Activated naive CD4-positive, alpha-beta T cell treated with anti-CD3 and anti-CD28 coated beads, Interleukin-2, amount 50 U/mL, for 24 hours (primary cell): ENCODE measurements around the gene CCR1.

Experiments used
- H3K27ac Mint-ChIP-seq: one replicate; pipeline ENCODE4 v1.8.0; 2021; ENCODE audit warnings: mild to moderate bottlenecking, mixed read lengths
- H3K27me3 Mint-ChIP-seq: one replicate; pipeline ENCODE4 v1.8.0; 2021; ENCODE audit warnings: mixed read lengths
- H3K36me3 Mint-ChIP-seq: one replicate; pipeline ENCODE4 v1.8.0; 2021; ENCODE audit warnings: mixed read lengths
- H3K4me1 Mint-ChIP-seq: one replicate; pipeline ENCODE4 v1.8.0; 2021; ENCODE audit warnings: mixed read lengths
- H3K4me3 Mint-ChIP-seq: one replicate; pipeline ENCODE4 v1.8.0; 2021; ENCODE audit warnings: mild to moderate bottlenecking, mixed read lengths
- H3K9me3 Mint-ChIP-seq: one replicate; pipeline ENCODE4 v1.8.0; 2021; ENCODE audit warnings: mixed read lengths

Gene CCR1

DNA sequence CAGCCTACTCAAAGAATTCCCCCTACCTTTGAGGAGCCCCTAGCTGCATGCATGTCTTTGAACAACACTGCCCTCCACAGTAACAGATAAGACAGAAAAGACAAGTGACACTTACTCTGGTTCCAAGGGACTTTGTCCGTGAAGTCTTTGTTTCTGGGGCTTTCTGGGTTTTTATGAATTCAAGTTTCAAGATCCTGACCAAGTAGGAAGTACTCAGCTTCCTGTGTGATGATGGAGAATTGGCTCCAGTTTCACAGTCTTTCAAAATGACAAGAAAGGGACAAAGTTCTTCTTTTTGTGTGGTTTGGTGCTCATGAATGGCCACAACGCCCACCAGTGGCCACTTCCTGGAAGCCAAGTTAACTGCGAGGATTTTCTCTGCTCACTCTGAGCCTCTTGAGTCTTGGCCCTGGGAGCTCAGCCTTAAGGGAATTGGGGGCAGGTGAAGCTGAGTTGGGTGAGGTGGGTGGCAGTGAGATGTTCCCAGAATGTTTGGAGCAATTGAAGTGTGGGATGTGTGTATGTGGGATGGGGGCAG lies at the start of gene CCR1:
CCR1 (minus strand) TSS at position 147 of the 538 bp plus-strand sequence. CDS start 4,000 bp downstream, outside the sequence.
- H3K4me1 Mint-ChIP-seq, result peaks cover 14% of the 10 kb centered on the region
- no peak within 1 kb of the TSS for H3K27ac Mint-ChIP-seq
- no peaks in the 10 kb centered on the region for H3K27me3 Mint-ChIP-seq

DNA sequence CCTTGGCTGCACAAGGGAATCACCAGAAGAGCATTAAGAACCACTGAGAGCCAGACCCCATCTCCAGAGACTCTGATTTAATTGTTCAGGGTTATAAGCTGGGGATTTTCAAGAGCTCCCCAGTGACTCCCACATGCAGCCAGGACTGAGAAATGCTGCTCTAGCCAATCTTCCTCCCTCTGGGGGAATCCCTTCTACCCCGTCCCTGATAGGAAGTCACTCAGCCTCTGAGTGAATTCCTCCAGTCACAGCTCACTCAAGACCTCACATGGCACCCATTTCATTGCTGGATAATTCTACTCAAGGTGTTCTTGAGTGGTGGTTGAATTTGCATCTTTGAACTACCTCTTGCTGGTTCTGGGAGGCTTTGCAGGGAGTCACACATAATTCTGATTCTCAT lies 44.9 kb upstream of the CCR1 start:
- no peaks in the 10 kb centered on the region for H3K36me3 Mint-ChIP-seq
- peaks cover 4% of the 10 kb centered on the region for H3K27me3 Mint-ChIP-seq
- H3K27ac Mint-ChIP-seq, result no peak overlapping the region
- H3K4me3 Mint-ChIP-seq, result no peak overlapping the region
- H3K9me3 Mint-ChIP-seq, result no peaks in the 10 kb centered on the region
- no peaks in the 10 kb centered on the region for H3K4me1 Mint-ChIP-seq

More for the DNA sequence above, at the start of gene CCR1:
- Mint-ChIP-seq H3K4me3 (no peak within 1 kb of the TSS), H3K36me3 (no peaks in the 10 kb centered on the region), H3K9me3 (no peaks in the 10 kb centered on the region)

DNA sequence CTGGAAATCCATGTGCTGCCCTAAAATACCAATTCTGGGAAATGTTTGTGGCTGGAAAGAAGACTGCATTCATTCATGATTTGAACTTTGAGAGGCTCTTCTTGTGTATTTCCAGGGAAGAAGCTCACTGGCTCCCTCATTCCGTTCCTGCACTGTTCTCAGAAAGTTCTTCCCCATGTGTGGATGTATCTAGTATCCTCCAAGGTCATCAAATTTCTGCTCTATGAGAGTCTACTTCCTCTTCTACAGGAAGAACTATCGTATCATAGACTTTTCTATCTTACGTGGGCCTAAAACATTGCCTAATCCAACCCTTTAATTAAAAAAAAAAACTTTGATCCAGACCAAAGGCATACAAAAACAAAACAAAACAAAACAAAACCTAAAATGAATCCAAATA lies 37.0 kb upstream of the CCR1 start:
- H3K36me3 Mint-ChIP-seq, result no peaks in the 10 kb centered on the region
- H3K4me3 Mint-ChIP-seq, result no peak overlapping the region
- peaks cover 6% of the 10 kb centered on the region for H3K27me3 Mint-ChIP-seq
- no peaks in the 10 kb centered on the region for H3K9me3 Mint-ChIP-seq
- H3K4me1 Mint-ChIP-seq, result no peaks in the 10 kb centered on the region
- no peak overlapping the region for H3K27ac Mint-ChIP-seq

DNA sequence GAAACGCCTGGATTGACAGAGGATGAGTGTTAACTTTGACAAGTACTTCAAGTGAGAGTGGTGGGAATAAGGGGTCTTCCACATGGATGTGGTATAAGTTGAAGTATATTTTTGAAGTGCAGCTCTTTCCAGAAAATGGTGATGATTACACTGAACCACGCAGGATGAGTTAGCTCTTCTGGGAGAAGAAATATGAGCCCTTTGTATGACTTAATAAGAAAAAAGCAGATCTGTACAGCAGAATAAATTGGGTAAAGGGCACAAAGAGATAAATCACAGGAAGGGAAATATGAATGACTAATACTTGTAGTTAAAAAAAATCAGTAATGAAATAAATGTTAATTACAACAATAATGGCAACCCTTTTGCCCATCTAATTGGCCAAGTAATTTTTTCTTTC lies 35.4 kb upstream of the CCR1 start:
- H3K4me3 Mint-ChIP-seq, result no peak overlapping the region
- peaks cover 7% of the 10 kb centered on the region for H3K27me3 Mint-ChIP-seq
- no peaks in the 10 kb centered on the region for H3K9me3 Mint-ChIP-seq
- H3K27ac Mint-ChIP-seq, result peak overlapping the region; percentile 31
- H3K36me3 Mint-ChIP-seq, result no peaks in the 10 kb centered on the region
- no peaks in the 10 kb centered on the region for H3K4me1 Mint-ChIP-seq

DNA sequence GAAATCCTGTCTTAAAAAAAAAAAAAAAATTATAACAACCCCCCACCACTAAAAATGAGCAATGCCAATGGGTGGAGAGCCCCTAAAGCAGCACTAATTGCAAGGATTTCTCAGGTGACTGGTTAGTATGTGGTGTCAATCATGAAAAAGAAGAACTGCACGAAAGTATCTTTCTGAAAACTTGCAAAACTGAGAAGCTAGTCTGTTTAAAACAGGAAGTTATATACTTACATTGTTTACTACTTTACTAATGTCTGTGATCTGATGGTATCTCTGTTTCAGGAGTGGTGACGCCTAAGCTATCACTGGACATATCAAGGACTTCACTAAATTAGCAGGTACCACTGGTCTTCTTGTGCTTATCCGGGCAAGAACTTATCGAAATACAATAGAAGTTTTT lies 34.0 kb upstream of the CCR1 start, which contains the start of gene CCR3:
CCR3 (plus strand) TSS at position 341 of the 400 bp plus-strand sequence. CDS start 22,699 bp downstream, outside the sequence.
- H3K9me3 Mint-ChIP-seq, result no peaks in the 10 kb centered on the region
- no peak within 1 kb of the TSS for H3K4me3 Mint-ChIP-seq
- H3K36me3 Mint-ChIP-seq, result no peaks in the 10 kb centered on the region
- no peak within 1 kb of the TSS for H3K27ac Mint-ChIP-seq
- no peaks in the 10 kb centered on the region for H3K4me1 Mint-ChIP-seq
- H3K27me3 Mint-ChIP-seq, result peaks cover 7% of the 10 kb centered on the region

DNA sequence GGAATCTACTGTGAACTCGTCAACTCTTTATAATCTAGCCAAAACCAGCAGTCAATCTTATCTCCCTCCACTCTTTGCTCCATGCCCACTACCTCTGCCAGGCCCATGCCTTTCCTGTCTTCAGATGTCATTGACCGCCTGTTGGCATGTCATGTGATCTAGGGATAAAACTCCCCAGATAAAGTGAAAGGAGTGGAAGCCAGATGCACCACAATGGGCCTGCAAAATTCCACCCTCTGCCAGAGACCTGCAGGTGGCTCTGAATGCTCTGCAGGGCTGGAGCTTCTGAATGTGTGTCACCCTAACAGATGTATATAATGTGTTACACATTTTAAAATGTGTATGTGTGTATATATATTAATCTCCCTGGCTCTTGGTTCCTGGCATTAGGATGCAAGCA lies 31.8 kb upstream of the CCR1 start:
- Mint-ChIP-seq H3K9me3 (no peaks in the 10 kb centered on the region), H3K36me3 (no peaks in the 10 kb centered on the region), H3K4me3 (no peak overlapping the region), H3K27ac (no peak overlapping the region), H3K27me3 (peaks cover 9% of the 10 kb centered on the region), H3K4me1 (no peaks in the 10 kb centered on the region)

DNA sequence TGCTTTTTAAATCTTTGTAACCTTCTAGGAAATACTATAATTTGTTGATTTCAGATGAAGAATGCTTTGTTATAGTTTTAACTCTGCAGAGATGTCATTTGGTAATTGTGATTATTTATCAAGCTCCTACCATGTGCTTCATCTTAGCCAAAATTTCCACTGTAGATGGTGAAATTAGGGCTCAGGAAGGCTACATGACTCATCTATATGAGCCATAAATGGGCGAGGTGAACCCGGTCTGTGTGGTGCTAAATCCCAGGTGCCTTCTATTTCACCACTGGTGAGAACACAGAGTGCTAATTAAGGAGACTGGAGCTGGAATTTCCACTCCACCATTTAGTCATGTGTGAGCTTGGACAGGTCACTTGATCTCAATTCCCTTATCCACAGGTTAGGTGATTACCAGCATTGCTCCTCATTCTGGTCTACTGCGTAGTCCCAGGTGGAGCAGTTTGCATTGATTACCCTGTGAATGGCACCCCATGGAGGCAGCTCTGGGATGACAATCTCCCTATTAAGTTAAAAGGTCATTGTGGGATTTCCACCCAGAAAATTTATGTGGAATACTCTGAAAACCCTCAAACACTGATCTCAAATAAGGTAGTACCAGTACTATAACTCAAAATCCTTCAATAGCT lies 31.3 kb upstream of the CCR1 start:
- Mint-ChIP-seq H3K36me3 (no peaks in the 10 kb centered on the region), H3K27me3 (peaks cover 9% of the 10 kb centered on the region), H3K4me1 (no peaks in the 10 kb centered on the region), H3K4me3 (no peak overlapping the region), H3K9me3 (no peaks in the 10 kb centered on the region), H3K27ac (no peak overlapping the region)

DNA sequence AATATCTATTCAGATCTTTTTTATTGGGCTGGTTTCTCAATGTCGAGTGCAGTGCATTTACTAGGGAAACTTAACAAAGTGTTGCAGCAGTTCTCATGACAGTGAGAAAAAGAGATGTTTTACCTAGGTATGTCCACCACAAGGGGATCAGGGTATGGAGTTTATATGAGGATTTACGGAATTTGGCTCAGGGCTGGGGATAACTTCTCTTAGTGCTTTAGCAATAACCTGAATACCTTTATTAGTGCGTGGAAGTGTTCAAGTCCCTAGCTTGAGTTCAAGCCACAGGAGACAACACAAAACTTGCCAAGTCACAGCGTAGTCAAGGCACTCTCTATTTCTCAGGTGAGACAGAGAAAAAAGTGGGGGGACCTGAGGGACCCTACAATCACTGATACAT lies 30.3 kb upstream of the CCR1 start:
- Mint-ChIP-seq H3K27ac (no peak overlapping the region), H3K27me3 (peaks cover 7% of the 10 kb centered on the region), H3K9me3 (no peaks in the 10 kb centered on the region), H3K4me1 (no peaks in the 10 kb centered on the region), H3K4me3 (no peak overlapping the region), H3K36me3 (no peaks in the 10 kb centered on the region)

DNA sequence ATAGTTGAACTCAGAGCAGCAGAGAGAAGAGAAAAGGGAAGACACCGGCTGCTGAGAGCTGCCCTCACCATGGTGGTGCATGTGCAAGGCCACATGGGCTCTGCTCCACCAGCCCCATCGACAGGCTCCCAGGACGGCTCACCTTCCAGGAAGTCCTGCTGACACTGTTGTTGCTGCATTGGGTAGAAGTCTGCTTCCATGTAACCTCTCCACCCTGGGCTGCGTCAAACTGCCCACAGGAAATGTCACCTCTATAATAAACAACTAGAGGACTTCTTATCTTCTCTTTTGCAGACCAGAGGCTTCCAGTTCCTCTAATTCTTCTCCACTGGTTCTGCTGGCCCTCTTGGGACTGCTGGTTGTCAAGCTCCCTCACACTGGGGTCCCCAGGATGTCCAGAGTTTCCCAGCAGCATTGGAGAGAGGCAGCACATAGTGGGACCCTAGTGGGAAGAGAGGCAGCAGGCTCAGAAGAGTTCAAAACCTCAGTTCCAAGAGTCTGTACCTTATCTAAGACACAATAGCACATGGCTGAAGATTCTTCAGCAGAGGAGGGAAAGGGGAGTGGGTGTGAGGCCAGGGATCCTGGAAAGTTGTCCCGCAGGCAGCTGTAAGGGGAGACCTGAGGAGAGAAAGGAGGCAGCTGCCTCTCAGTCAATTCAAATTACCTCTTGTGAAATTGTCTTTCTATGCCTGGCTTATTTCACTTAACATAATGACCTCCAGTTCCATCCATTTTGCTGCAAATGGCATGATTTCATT lies 28.4 kb upstream of the CCR1 start:
- no peaks in the 10 kb centered on the region for H3K9me3 Mint-ChIP-seq
- H3K4me3 Mint-ChIP-seq, result no peak overlapping the region
- H3K36me3 Mint-ChIP-seq, result no peaks in the 10 kb centered on the region
- peaks cover 7% of the 10 kb centered on the region for H3K27me3 Mint-ChIP-seq
- no peaks in the 10 kb centered on the region for H3K4me1 Mint-ChIP-seq
- no peak overlapping the region for H3K27ac Mint-ChIP-seq

DNA sequence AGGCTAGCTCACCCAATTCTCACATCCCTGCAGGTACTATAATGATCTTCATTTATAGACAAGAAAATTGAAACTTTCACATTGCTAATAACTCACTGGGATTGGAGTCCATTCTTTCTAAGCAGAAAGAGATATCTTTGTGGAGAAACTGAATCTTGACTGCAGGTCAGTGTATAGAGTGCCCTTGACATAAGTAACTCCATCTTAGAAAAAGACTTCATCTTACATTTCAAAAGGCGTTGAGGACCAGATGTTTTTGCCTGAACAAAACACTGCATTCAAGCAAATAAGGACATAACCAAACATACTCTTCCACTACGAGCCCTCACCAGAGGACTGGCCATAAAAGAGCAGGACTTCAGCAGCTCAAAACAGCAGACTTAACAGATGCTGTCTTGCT lies 27.3 kb upstream of the CCR1 start:
- Mint-ChIP-seq H3K4me1 (no peaks in the 10 kb centered on the region), H3K4me3 (no peak overlapping the region), H3K27ac (no peak overlapping the region), H3K9me3 (no peaks in the 10 kb centered on the region), H3K27me3 (peaks cover 7% of the 10 kb centered on the region), H3K36me3 (no peaks in the 10 kb centered on the region)

DNA sequence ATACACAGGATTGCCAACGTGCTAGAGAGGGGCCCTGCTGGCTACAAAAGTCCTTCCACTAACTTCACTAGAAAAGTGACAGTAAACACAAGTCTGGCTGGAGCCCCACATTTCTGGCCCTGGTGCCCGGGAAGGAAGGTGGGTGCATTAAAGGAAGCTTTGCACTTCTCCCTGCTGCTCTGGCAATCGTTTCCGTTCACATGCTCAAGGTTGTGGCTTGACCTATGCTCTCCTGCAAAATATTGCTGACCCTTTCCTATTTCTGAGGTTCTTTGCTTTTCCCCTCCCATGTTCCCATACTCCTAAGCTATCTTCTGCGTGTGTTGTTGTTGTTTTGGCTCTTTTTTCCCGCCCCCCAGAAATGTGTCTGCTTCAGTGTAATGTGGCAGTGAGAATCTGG lies 25.1 kb upstream of the CCR1 start:
- H3K4me1 Mint-ChIP-seq, result no peaks in the 10 kb centered on the region

DNA sequence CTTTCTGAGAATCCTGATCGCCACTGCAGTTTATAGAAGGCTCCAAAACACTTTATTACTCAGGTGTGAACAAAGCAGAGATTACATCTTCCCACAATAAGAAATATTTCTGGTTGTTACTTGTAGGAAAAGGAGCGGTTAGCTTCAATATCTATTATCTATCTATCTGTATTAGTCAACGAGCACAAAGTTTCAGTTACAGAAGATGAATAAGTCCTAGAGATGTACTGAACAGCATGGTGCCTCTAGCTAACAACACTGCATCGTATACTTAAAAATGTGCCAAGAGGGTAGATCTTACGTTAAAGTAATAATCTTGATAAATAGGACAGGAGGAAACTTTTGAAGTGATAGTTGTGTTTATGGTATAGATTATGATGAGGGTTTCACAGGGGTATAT lies 23.2 kb upstream of the CCR1 start:
- Mint-ChIP-seq H3K4me1 (no peaks in the 10 kb centered on the region), H3K27ac (no peak overlapping the region), H3K9me3 (peaks cover 4% of the 10 kb centered on the region), H3K36me3 (peaks cover 3% of the 10 kb centered on the region), H3K27me3 (peaks cover 10% of the 10 kb centered on the region), H3K4me3 (no peak overlapping the region)

More for the DNA sequence above, 25.1 kb upstream of the CCR1 start:
- Mint-ChIP-seq H3K27ac (no peak overlapping the region), H3K27me3 (peaks cover 7% of the 10 kb centered on the region), H3K9me3 (no peaks in the 10 kb centered on the region), H3K4me3 (no peak overlapping the region), H3K36me3 (no peaks in the 10 kb centered on the region)

DNA sequence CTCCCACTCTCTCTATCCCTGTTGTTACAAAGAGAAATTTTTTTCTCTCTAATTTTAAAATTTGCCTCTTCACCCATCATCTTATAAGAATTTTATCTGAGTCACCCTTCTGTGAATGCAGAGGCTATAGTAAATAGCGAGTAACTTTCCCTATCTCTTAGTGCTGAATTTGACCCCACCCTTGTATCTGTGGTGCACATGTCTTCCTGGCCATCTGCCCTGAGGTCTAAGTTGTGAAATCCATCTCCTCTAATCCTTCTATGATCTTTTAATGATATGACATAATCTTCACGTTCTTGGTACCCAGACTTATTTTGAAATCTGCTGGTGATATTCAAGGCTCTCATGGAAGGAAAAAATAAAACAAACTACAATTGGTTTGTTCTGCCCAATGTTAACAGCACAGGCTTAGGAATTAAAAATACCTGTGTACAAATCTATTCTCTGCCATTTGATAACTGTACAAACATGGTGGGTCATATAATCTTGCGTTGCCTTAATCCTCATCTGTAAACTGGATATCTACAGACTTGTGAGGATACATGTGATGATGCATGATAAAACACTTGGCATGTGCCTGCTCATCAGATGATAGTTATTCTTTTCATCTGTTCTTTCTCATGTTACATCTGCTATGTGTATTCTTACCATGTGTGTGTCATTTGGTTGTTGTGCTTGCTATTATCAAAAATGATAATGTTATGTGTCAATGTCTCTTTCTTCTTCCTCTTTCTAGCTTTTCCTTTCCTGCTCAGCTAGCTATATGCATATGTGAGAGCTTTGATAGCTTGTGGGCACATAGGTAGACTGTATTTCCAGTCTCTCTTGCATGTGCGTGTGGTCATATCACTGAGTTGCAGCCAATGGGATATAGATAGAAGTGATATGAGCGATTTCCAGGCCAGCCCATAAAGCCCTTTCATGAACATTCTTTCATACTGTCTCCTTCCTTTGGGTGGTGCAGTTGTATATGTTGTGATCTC lies 20.4 kb upstream of the CCR1 start:
- peaks cover 10% of the 10 kb centered on the region for H3K27me3 Mint-ChIP-seq
- no peaks in the 10 kb centered on the region for H3K4me1 Mint-ChIP-seq
- H3K4me3 Mint-ChIP-seq, result no peak overlapping the region
- peaks cover 6% of the 10 kb centered on the region for H3K9me3 Mint-ChIP-seq
- H3K27ac Mint-ChIP-seq, result no peak overlapping the region
- peaks cover 4% of the 10 kb centered on the region for H3K36me3 Mint-ChIP-seq

DNA sequence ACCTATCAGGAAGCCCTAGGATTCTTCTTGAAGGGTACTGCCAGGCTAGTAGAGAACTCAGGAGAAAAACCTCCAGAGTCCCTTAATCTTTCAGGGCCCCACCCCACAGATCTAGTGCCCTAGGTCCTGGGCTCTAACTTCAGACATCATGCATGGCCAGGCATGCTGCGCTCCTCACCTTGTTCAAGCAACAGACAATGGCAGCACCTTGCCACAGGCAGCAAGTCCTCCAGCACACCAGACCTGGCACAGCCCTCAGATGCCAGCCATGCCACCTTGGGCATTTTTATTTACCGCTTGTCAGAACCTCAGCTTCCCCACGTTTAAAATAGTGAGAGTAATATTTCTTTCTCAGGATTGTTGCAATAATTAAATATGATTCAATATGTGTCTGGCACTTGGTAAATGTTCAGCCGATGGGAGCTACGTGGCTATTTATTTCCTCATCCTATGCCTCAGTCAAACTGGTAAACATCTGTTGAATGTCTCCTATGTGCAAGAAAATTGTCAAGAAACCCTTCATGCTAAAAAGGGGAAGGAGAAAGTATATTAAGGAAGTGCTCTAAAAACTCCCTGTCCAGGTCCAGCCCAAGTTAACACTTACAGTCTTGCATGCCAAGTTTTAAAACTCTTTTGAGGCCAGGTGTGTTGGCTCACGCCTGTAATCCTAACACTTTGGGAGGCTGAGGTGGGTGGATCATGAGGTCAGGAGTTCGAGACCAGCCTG lies 14.5 kb upstream of the CCR1 start:
- Mint-ChIP-seq H3K4me1 (no peaks in the 10 kb centered on the region), H3K9me3 (peaks cover 6% of the 10 kb centered on the region), H3K36me3 (peaks cover 4% of the 10 kb centered on the region), H3K27me3 (peaks cover 5% of the 10 kb centered on the region), H3K4me3 (no peak overlapping the region), H3K27ac (no peak overlapping the region)

DNA sequence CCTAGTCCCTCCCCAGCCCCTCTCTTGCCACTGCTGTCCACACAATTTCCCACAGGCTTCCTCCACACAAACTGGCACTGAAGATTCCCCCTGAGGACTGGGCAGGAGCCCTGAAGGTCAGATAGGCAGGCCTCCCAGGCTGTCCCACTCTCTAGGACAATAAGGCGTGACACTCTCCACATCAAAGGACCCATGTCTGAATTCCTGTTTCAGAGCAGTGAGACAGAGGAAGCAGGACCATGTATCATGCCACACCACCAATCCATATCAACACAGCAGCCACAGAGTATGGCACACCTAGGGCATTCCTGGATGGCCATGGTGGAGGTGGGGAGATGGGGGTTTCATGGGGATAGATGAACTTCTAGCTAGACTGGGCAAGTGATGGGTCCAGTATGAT lies 13.8 kb upstream of the CCR1 start:
- peaks cover 6% of the 10 kb centered on the region for H3K9me3 Mint-ChIP-seq
- peaks cover 4% of the 10 kb centered on the region for H3K36me3 Mint-ChIP-seq
- H3K27ac Mint-ChIP-seq, result no peak overlapping the region
- H3K4me1 Mint-ChIP-seq, result no peaks in the 10 kb centered on the region
- peaks cover 5% of the 10 kb centered on the region for H3K27me3 Mint-ChIP-seq
- no peak overlapping the region for H3K4me3 Mint-ChIP-seq
